HG03469 (cell line): ENCODE data around the gene ADSL.
"Not testable (repeated sequence)": the region's sequence is repeated elsewhere in the genome, so short reads cannot be mapped to it uniquely, and the experiment has no call there.

Experiments
- ATAC-seq: cut with Tn5 transposase; IDR thresholded peaks from one replicate; pipeline ENCODE4 v1.9.1; 2021; ENCODE audit warnings: mild to moderate bottlenecking, moderate library complexity, moderate number of reproducible peaks; ENCODE audit not compliant: unreplicated experiment

The ADSL gene

DNA sequence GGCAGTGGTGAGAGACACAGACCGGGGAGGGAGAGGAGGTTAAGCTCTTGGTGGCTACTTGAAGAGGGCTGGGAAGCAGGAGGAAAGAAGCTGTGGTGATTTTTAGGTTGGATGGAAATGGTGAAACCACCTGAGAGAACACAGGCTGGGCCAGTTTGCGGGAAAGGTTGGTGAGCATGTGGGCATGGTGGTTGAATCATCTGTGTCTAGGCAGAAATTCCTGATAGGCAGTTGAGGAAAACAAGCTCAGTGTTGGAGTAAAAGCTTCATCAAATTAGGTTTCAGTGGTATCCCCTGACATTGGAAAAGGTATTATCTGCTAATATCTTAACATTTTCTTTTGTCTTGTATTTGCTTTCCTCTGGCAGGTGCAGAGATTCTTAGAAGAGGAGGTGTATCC is 19.8 kb downstream of the ADSL start:
- no peak for ATAC-seq

DNA sequence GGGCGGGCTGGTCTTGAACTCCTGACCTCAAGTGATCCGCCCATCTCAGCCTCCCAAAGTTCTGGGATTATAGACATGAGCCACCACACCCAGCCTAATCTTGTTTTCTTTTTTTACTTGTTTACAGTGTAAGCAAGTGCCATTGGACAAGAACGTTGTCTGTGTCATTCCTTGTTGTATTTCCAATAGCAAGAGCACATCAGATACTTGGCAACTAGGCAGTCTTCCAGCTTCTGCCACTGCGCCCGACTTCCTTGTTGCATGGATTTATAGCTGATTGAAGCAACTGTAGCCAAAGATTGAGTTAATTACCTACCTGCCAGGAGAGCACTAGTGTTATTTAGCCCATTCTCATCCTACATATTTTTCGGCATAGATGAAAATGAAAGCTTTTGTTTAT is 21.0 kb downstream of the ADSL start:
- ATAC-seq: no peak

DNA sequence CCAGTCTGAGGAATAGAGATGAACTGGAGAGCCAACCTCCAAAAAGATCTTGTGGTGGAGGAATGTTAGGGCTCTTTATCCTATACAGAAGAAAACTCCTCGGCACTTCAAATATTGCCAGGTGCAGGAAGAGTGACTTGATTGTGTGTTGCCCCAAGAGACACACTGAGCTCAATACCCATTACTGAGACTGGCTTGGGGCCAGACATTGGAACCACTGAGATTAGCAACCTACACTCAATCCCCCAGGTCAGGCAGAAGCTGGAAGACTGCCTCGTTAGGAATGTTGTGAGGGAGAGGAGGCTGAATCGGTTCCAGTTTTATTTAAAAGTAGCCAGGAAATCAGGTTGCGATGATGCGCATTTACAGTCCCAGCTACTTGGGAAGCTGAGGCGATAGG is 21.7 kb downstream of the ADSL start:
- no peak for ATAC-seq

DNA sequence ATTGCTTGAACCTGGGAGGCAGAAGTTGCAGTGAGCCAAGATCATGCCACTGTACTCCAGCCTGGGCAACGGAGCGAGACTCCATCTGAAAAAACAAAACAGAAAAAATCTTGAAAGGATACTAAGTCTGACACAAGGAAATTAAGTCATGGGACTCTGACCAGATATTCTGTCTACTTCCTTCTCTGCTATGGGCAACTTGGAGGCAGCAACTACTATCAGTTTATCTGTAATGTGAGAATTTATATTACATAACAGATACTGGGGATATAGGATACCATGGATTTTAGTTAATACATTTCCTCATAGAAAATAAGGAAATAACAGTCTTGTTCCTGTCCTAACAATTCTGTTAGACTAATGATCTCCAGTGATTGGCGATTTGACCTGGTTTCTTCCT is 22.5 kb downstream of the ADSL start:
- ATAC-seq: no peak

DNA sequence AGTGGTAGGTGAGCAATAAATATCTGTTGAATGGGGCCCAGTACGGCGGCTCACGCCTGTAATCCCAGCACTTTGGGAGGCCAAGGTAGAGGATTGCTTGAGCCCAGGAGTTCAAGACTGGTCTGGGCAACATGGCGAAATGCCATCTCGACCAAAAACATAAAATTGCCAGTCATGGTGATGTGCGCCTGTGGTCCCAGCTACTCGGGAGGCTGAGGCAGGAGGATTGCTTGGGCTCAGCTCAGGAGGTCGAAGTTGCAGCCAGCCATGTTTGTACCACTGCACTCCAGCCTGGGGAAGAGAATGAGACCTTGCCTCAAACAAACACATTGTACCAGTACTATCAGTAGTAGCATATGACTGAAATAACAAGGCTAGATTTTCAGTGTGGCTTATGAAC is 28.3 kb downstream of the ADSL start:
- no peak for ATAC-seq

DNA sequence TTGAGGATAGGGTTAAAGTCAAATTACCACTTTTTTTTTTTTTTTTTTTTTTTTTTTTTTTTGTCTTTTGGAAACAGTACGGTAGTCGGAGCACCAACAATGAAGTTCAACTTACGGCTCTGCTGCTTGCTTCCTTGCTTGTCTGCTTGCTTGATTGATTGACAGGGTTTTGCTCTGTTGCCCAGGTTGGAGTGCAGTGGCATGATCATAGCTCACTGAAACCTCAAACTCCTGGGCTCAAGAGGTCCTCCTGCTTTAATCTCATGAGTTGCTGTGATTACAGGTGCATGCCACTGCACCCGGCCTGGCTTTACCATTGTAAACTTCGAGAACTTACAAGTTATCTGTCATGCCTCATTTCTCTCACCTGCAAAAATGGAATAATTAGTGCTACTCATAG is 29.8 kb downstream of the ADSL start:
- ATAC-seq: no peak

DNA sequence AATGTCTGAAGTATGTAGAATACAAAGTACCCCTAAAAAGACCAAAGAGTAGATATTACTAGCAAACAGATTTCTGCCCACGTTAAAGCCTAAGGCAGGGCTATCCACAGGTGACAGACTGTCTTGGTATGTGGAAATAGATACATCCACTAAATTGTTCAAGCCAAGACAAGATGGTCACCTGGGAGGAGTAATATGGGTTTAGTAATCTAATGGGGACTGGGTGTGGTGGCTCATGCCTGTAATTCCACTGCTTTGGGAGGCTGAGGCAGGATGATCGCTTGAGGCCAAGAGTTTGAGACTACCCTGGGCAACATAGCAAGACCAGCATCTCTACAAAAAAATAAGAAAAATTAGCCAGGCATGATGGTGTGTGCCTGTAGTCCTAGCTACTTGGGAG is 31.6 kb downstream of the ADSL start:
- ATAC-seq: no peak

DNA sequence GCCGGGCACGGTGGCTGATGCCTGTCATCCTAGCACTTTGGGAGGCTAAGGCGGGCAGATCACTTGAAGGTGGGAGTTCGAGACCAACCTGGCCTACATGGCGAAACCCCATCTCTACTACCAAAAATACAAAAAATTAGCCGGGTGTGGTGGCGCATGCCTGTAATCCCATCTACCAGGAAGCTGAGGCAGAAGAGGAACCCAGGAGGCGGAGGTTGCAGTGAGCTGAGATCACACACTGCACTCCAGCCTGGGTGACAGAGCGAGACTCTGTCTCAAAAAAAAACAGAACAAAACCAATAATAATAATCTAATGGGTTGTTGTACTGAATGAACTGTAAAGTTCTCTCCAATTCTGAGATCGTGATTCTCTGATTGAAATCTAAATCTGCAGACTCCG is 32.1 kb downstream of the ADSL start:
- ATAC-seq: not testable (repeated sequence)

DNA sequence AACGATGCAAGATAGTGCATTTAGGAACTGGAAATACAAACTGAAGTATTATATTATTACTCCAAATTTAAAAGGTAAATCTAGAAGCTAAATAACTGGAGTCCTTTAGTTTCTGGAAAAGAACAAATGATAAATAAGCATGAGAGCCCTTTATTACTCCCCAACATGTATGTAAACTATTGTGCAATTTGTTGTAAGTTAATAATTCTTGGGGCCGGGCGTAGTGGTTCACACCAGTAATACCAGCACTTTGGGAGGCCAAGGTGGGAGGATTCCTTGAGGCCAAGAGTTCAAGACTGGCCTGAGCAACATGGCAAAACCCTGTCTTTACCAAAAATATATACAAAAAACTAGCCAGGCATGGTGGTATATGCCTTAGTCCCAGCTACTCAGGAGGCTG is 35.2 kb downstream of the ADSL start:
- no peak for ATAC-seq

DNA sequence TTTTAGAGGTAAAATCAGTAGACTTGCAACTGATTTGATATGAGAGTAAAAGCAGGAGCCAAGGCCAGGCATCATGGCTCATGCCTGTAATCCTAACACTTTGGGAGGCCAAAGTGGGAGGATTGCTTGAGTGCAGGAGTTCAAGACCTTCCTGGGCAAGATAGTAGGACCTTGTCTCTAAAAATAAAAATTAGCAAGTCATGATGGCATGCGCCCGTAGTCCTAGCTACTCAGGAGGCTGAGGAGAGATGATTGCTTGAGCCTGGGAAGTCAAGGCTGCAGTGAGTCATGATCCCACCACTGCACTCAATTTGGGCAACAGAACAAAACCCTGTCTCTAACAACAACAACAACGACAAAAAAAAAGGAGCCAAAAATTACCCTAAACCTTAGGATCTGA is 37.6 kb downstream of the ADSL start:
- no peak for ATAC-seq

DNA sequence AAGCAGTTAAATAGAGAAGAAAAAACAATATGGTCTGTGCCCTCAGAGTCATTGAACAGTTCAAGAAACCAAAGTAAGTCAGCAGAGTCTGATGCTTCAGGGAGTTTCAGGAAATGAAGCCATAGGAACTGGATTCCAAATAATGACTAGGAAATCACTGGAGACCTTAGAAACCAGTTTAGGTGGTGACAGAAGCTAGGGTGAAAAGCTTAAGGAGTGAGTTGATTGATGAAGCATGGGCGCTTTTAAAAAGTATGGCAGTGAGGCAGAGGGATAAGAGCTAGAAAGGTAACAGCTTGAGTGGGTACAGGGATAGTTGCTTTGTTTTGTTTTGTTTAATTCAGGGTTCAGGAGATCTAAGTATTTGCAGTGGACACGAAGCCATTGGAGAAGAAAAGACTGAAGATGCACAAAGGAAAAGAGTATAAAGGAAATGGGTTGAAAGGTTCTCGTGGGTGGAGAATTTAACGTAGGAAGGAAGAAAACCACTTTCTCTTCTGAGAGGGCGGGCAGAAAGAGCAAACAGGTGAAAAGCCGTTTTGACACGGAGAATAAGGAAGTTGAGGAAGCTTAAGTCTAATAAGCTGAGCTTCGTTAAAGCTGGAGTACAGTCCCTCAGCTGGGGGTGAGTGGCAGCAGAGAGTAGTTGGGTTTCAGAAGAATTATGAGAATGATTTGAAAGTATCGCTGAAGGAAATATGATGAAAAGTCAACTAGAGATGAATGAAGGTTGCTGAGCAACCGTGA is 38.9 kb downstream of the ADSL start:
- ATAC-seq: no peak

DNA sequence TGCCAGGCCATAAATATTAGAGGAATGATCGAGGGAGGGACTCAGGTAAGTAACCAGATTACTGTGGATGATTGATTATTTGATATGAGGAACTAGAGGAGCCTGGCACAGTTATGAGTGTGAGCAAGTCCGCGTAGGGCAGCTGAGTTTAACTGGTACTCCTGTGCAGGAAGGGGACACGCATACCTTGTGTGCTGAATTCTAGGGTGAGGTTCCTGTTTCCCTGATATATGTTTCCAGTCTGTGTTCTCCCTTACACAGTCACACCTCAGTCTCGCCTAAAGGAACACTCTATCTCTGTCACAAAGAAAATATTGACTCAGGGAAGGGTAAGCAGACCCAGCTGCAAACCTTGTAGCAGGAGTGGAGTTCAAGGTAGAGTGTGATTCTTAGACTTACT is 41.4 kb downstream of the ADSL start:
- ATAC-seq: no peak

DNA sequence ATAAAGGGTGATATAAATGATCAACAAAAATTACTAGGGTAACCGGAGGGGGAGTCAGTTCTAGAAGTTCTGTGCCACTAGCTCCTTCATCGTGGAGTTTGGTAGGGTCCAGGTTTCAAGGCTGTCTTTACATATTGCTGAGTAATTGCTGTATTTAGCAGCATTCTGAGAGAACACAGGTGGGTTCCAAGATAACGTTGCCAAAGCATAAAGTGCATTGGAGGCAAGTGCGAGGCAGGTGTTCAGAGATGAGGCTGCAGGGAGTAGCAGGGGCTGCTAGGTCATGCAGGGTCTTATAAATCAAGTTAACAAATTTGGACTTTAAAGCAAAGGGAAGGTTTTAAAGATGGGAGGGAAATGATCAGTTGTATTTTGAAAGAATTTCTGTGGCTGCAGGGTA is 41.9 kb downstream of the ADSL start:
- ATAC-seq: no peak

DNA sequence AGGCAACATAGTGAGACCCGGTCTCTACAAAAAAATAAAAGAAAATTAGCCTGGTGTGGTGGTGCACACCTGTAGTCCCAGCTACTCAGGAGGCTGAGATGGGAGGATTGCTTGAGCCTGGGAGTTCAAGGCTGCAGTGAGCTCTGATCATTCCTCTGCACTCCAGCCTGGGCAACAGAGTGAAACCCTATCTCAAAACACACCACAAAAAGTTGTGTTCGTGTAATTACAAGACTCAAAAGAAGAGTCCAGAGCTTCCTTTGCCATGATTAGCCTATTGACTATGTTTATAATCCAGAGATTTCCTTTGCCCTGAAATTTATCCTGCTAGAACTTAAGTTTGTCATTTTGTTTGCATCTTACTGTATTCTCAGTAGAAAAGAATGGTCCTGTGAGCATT is 45.1 kb downstream of the ADSL start:
- ATAC-seq: no peak

DNA sequence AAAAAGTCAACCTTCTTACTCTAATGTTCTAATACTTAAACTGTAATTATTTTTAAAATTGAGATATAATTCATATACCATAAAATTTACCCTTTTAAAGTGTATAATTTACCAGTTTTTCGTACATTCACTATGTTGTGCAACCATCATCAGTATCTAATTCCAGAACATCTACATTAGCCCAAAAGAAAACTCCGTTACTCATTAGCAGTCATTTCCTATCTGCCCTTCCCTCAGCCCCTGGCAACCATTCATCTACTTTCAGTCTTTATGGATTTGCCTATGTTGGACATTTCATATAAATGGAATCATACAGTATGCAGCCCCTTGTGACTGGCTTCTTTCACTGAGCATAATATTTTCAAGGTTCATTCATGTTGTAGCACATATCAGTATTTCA is 46.3 kb downstream of the ADSL start:
- ATAC-seq: no peak

DNA sequence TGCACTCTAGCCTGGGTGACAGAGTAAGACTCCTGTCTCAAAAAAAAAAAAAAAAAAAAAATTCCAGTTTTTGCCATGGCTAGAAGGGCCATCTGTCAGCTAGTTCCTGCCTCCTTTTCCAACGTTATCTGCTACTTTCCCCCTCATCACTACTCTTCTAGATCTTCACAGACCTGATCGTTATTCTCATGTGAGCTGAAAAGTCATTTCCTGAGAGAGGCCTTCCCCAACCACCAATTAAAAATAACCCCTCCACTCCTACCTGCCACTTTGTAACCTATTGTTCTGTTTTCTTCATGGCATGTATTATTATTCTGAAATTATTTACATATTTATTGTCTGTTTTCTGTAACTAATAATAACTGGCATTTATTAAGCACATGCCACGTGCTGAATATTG is 48.3 kb downstream of the ADSL start:
- ATAC-seq: no peak

DNA sequence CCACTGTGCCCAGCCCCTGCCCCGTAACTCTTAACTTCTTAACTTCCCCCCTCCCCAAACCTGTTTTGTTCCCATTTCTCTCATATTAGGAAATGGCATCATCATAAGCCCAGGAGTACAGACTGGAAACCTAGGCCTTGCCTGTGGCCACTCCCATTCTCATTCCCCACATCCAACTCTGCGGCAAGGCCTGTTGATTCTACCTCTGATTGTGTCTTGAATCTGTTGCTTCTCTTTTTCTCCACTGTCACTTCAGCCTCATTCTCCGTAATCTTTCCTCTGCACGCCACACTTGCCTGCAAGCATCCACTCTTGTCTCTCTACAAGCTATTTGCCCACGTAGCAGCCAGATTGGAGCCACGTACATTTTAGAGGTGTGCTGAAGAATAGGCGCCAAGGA is 49.3 kb downstream of the ADSL start:
- ATAC-seq: no peak

DNA sequence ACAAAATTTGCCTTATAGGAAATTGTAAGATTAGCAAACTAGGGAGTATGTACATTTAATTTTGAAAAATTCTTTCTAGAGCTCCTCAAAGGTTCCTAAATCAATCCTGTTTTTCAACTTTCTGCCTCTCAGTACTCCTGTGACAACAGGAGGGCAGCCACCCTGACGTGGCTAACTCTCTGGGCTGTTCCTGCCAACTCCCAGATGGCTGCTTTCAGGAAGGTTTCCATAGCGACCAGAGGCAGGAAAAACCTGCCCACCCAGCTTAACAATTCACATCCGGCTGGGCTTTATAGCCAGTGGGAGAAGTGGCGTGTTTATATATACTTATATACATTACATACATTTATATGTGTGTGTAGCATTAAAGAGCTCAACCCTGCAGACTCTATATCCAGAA is 50.6 kb downstream of the ADSL start:
- no peak for ATAC-seq

DNA sequence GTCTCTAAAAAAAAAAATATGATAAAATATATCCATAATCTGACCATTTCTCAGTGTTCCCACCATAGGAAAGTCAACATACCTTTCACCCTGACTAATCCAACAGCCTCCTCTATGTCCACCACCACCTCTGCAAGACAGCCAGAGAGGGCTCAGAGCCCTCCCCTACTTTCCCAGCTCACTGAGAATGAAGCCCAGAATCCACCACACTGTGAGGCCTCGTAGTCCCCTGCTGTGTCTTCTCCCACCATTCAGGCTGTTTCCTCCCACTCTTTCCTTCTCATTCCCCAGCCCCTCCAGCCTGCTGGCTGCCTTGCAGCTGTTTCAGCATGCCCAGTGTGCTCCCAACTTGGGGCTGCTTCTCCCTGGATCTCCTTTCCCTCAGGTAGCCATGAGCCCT is 51.1 kb downstream of the ADSL start:
- ATAC-seq: no peak

DNA sequence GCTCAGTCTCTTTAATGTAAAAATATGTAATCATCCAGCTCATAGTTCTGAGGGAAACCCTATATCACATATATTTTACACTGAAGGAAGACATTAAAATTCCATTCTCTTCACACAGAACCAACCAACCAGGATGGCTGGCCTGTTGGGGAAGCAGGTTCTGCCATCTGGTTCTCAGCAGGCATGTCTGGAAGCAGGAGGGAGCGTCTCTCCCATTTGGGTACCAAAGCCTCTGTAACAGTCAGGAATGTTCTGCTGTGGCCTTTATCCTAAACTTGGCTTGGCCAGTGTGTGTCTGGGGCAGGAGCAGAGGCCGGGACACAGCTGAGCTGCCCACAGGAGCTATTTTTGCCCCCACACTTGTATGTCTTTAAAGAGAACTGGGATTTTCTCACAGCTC is 53.3 kb downstream of the ADSL start:
- no peak for ATAC-seq

DNA sequence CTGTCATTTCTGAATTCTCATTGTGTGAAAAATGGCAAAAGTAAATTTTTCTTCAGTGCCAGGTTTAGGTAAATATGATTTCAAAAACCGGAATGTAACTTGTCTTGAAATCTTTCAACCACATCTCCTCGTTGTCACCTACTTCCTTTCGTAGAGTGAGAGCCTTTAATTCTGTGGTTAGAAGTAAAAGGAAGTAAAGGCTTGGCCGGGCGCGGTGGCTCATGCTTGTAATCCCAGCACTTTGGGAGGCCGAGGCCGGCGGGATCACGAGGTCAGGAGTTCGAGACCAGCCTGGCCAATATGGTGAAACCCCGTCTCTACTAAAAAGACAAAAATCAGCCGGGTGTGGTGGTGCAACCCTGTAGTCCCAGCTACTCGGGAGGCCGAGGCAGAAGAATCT is 53.9 kb downstream of the ADSL start:
- no peak for ATAC-seq

DNA sequence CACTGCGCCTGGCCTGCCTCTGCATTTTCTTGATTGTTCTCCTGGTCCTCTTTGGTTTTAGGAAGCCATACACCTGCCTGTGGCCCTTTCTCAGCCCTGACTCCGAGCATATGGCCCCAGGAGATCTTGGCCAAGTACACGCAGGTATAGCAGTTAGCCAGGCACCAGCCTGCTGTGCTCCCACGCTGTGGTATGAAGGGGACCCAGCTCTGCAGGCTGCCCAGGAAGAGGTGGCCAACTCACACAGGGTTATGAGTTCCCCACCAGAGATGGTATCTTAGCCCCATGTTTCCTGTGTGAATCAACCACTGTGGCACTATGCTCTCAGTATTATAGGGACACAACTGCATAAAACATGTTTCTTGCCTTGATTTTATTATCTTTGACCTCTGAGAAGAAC is 55.2 kb downstream of the ADSL start:
- no peak for ATAC-seq

DNA sequence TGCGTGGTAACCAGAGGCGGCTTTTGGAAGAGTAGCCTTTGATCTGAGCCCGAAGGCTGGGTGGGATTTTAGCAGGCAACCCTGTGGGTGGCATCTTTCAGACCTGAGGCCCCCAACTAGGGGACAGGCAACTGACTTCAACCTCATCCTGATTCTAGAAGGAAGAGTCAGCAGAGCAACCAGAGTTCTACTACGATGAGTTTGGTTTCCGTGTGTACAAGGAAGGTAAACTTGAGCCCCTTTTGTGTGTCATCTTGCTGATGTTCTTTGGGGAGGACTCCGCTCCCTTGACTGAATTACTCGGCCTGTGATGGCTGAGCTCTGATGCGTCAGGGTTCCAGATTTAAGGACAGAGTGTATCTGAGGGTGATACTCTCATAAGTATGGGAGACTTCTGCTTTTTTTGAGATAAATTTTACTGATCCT is 55.7 kb downstream of the ADSL start:
- ATAC-seq: no peak
